Stimulated activated CD4-positive, alpha-beta T cell treated with anti-CD3 and anti-CD28 coated beads, TNF-alpha, amount 100 ng/mL, for 1 hour (primary cell): Measurements from ENCODE around the gene DGCR6L.
"Not testable (repeated sequence)": the region's sequence is repeated elsewhere in the genome, so short reads cannot be mapped to it uniquely, and the experiment has no call there.

Experiments
- DNase-seq, 3 donors: peaks; one replicate each; pipeline ENCODE4 v3.0.0-alpha.2; 2020; ENCODE audit warnings: low read depth in 3 of 3, low spot score in 1 of 3

Gene DGCR6L

DNA sequence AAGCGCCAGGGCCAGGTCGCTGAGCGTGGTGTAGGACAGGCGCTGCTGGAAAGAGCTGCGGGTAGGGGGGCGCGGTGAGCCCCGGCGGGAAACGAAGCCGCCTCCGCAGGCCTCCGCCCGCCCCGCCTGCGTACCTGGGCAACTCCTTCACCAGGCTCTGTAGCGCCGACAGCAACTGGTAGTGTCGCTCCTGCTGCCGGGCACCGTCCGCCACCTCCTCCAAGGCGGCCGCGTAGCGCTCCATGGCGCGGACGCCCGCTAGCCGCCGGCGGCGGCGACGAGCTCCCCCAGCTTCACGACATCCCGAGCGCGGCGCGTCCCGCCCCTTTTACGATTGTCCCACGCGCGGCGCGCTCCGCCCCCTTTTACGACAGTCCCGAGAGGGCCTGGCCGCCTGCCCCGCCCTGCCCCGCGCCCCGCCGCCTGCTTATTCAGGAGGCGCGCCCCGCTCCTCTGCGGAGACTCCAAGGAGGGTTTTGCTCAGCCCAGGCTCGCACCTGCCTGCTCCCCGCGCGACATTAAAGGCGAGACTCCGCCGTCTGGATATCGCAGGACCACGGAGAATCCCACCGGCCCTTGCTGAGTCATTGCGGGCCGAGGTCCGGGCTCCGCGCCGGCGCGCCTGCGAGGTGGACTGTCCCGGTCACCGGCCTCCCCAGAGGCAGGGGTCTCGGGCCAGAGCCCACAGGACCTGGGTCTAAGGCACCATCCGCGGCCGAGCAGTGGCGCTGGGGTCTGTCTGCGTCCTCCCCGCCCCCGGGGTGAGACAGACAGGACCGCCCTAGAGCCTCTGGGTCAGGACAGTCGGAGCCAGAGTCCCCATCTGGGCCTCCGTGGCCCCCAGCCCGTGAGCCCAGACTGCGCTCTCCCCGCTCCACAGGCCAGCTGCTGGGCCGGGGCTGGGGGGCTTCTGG lies at the start of gene DGCR6L:
DGCR6L (minus strand) TSS at position 316 of the 914 bp plus-strand sequence; CDS start at position 244, 72 bp downstream.
- DNase-seq = peak; percentile 91 to 96 (median 92)

DNA sequence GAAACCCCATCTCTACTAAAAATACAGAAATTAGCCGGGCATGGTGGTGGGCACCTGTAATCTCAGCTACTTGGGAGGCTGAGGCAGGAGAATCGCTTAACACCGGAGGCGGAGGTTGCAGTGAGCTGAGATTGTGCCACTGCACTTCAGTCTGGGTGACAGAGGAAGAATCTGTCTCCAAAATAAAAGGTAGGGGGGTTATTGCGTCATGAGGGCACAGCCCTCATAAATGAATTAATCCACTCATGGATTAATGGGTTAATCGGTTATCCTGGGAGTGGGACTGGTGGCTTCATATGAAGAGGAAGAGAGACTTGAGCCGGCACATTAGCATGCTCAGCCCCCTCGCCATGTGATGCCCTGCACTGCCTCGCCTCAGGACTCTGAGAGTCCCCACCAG lies 49.0 kb upstream of the DGCR6L start:
- DNase-seq = not testable (repeated sequence)

DNA sequence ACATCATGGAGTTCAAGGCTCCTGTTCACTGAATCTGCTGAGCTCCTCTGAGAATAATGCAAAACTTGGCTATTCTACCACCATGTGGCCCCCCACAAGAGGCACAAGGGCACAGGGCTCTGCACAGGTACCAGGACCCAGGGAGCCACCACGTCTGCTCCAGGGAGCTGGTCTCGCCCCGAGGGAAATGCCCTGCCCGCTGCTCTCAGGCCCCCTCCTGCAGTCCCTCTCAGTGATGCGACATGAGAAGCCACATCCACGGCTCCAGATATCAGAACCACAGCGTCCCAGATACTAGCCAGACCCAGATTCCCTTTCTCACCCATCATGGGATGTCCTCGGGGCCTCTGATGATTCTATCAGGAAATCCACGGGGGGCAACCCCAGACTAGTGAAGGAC lies 47.0 kb upstream of the DGCR6L start:
- DNase-seq = not testable (repeated sequence)

DNA sequence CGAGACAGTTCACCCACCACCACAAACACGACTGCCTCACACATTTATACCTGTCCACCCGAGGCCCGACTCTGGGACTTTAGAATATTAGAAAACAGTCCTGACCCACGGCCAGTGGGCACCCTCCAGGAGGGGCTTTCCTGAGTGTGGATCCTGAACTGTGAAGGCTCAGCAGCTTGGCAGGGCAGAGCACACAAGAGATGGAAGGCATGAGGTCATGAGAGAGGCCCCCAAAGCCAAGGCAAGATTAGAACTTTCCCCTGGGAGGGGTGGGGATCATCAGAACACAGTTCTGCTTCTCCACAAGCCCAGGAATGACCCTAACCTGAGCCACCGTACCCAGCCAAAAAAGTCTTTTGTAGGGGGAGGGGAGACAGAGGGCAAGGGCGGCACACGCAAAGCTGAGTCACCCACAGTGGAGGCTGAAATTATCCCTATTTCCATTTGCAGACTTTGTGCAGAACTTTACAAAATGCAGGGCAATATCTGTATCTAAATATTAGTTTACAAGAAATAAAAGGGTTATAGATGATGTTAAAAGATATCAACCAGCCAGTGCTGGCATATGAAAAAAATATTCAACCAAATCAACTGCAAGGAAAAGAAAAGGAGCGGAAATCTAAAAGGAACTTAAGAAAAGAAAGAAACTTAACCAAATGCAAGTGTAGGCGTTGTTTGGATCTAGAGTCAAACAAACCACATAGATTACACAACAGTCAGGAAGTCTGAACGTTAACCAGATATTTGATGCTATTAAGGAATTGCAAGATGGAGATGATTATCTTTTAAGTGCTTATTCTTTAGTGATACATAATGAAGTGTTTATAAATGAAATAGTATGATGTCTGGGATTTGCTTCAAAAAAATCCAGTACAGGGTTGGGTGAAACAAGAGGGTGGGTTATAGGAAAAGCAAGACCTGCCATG lies 44.7 kb upstream of the DGCR6L start:
- not testable (repeated sequence) for DNase-seq

DNA sequence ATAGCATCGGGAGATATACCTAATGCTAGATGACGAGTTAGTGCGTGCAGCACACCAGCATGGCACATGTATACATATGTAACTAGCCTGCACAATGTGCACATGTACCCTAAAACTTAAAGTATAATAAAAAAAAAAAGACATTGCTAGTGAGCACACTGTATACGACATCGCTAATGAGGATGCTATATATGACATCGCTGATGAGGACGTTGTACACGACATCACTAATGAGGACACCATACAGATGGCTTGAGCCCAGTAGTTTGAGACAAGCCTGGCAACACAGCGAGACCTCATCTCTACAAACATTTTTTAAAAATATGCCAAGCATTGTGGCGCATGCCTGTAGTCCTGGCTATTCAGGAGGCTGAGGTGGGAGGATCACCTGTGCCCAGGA lies 42.5 kb upstream of the DGCR6L start:
- DNase-seq = not testable (repeated sequence)

DNA sequence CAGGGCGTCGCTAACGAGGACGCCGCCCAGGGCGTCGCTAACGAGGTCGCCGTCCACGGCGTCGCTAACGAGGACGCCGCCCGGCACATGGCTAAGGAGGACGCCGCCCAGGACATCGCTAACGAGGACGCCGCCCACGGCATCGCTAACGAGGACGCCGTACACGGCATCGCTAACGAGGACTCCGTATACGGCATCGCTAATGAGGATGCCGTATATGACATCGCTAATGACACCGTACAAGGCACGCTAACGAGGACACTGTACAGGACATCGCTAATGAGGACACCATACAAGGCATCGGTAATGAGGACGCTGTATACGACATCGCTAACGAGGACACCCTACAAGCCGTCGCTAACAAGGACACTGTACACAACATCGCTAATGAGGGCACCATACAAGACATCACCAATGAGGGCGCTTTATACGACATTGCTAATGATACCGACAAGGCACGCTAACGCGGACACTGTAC lies 41.9 kb upstream of the DGCR6L start:
- DNase-seq = not testable (repeated sequence)

DNA sequence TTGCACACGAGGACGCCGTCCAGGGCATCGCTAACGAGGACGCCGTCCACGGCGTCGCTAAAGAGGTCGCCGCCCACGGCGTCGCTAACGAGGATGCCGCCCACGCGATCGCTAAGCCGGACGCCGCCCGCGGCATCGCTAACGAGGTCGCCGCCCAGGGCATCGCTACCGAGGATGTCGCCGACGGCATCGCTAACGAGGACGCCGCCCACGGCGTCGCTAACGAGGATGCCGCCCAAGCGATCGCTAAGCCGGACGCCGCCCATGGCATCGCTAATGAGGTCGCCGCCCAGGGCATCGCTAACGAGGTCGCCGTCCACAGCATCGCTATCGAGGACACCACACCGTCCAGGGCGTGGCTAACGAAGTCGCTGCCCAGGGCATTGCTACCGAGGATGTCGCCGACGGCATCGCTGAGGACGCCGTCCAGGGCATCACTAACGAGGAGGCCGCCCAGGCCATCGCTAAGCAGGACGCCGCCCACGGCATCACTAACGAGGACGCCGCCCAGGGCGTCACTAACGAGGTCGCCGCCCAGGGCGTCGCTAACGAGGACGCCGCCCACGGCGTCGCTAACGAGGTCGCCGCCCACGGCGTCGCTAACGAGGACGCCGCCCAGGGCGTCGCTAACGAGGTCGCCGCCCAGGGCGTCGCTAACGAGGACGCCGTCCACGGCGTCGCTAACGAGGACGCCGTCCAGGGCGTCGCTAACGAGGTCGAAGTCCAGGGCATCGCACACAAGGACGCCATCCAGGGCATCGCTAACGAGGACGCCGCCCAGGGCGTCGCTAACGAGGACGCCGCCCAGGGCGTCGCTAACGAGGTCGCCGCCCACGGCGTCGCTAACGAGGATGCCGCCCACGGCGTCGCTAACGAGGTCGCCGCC lies 41.2 kb upstream of the DGCR6L start:
- DNase-seq = not testable (repeated sequence)

DNA sequence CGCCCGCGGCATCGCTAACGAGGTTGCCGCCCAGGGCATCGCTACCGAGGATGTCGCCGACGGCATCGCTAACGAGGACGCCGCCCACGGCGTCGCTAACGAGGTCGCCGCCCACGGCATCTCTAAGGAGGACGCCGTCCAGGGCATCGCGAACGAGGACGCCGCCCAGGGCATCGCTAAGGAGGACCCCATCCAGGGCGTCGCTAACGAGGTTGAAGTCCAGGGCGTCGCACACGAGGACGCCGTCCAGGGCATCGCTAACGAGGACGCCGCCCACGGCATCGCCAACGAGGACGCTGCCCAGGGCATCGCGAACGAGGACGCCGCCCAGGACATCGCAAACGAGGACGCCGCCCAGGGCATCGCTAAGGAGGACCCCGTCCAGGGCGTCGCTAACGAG lies 40.4 kb upstream of the DGCR6L start:
- not testable (repeated sequence) for DNase-seq

DNA sequence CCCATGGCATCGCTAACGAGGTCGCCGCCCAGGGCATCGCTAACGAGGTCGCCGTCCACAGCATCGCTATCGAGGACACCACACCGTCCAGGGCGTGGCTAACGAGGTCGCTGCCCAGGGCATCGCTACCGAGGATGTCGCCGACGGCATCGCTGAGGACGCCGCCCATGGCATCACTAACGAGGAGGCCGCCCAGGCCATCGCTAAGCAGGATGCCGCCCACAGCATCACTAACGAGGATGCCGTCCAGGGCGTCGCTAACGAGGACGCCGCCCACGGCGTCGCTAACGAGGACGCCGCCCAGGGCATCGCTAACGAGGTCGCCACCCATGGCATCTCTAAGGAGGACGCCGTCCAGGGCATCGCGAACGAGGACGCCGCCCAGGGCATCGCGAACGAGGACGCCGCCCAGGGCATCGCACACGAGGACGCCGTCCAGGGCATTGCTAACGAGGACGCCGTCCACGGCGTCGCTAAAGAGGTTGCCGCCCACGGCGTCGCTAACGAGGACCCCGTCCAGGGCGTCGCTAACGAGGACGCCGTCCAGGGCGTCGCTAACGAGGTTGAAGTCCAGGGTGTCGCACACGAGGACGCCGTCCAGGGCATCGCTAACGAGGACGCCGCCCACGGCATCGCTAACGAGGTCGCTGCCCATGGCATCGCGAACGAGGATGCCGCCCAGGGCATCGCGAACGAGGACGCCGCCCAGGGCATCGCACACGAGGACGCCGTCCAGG lies 38.8 kb upstream of the DGCR6L start:
- not testable (repeated sequence) for DNase-seq

DNA sequence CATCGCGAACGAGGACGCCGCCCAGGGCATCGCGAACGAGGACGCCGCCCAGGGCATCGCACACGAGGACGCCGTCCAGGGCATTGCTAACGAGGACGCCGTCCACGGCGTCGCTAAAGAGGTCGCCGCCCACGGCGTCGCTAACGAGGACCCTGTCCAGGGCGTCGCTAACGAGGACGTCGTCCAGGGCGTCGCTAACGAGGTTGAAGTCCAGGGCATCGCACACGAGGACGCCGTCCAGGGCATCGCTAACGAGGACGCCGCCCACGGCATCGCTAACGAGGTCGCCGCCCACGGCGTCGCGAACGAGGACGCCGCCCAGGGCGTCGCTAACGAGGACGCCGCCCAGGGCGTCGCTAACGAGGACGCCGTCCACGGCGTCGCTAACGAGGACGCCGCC lies 38.1 kb upstream of the DGCR6L start:
- DNase-seq = not testable (repeated sequence)

DNA sequence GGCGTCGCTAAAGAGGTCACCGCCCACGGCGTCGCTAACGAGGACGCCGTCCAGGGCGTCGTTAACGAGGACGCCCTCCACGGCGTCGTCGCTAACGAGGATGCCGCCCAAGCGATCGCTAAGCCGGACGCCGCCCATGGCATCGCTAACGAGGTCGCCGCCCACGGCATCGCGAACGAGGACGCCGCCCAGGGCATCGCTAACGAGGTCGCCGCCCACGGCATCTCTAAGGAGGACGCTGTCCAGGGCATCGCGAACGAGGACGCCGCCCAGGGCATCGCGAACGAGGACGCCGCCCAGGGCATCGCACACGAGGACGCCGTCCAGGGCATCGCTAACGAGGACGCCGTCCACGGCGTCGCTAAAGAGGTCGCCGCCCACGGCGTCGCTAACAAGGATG lies 37.0 kb upstream of the DGCR6L start:
- DNase-seq = not testable (repeated sequence)

DNA sequence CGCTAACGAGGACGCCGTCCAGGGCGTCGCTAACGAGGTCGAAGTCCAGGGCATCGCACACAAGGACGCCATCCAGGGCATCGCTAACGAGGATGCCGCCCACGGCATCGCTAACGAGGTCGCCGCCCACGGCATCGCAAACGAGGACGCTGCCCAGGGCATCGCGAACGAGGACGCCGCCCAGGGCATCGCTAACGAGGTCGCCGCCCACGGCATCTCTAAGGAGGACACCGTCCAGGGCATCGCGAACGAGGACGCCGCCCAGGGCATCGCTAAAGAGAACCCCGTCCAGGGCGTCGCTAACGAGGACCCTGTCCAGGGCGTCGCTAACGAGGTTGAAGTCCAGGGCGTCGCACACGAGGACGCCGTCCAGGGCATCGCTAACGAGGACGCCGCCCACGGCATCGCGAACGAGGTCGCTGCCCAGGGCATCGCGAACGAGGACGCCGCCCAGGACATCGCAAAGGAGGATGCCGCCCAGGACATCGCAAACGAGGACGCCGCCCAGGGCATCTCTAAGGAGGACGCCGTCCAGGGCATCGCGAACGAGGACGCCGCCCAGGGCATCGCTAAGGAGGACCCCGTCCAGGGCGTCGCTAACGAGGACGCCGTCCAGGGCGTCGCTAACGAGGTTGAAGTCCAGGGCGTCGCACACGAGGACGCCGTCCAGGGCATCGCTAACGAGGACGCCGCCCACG lies 36.2 kb upstream of the DGCR6L start:
- DNase-seq = not testable (repeated sequence)

DNA sequence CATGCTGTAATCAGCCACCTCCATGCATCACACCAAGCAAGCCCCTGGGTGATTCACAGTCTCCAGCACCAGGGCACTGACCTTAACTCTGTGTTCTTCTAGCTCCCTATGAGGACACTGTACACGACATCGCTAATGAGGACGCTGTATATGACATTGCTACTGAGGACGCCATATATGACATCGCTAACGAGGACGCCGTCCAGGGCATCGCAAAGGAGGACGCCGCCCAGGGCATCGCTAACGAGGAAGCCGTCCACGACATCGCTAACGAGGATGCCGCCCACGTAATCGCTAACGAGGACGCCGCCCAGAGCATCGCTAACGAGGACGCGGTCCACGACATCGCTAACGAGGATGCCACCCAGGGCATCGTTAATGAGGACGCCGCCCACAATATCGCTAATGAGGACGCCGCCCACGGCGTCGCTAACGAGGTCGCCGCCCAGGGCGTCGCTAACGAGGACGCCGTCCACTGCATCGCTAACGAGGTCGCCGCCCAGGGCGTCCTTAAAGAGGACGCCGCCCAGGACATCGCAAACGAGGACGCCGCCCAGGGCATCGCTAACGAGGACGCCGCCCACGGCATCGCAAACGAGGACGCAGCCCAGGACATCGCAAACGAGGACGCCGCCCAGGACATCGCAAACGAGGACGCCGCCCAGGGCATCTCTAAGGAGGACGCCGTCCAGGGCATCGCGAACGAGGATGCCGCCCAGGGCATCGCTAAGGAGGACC lies 34.5 kb upstream of the DGCR6L start:
- no peak for DNase-seq

DNA sequence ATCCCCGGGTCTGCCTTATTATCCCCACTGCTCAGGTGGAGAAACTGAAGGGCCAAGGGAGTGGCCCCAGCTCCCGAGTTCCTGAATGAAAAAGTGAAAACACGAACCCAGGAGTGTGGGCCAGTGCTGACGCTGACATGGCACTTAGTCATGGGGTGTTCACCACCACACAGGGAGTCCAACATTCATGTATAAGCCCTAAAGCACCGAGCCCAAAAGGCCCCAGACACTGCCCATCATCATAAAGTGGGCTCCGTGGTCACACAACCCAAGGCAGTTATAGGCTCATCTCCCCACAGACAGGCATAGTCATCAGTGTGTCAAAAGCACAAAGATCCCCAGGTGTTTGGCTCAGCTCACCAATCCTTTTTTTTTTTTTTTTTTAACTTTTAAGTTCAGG lies 32.7 kb upstream of the DGCR6L start:
- DNase-seq = not testable (repeated sequence)

DNA sequence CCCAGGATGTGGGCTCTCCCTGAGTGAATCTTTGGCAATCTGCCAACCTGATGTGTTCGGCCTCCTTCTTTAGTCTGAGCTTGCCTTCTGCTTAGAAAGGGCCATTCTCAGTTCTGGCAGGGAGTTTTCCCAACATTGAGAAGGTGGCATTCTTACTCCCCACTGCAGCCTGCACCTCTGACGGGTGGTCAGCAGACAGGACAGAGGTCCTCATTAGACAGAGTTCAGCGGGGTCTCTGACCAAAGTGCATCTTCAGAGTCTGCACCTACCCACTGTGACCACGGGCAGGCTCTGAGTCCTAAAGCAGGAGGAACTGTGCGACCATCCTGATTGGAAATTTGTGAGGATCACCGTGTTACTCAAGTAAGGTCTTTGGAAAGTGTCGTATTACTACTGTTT lies 26.7 kb upstream of the DGCR6L start:
- DNase-seq = not testable (repeated sequence)

DNA sequence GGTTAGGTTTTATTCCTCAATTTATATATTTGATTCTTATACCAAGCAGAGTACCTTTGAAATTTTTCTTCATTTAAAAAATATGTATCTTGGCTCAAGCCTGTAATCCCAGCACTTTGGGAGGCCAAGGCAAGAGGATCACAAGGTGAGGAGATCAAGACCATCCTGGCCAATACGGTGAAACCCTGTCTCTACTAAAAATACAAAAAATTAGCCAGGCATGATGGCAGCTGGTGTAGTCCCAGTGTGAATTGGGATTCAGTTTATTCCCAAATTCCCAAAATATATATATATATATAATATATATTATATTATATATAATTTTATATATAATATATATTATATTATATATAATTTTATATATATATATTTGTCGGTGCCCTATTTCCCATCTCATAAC lies 18.4 kb upstream of the DGCR6L start:
- DNase-seq = not testable (repeated sequence)

DNA sequence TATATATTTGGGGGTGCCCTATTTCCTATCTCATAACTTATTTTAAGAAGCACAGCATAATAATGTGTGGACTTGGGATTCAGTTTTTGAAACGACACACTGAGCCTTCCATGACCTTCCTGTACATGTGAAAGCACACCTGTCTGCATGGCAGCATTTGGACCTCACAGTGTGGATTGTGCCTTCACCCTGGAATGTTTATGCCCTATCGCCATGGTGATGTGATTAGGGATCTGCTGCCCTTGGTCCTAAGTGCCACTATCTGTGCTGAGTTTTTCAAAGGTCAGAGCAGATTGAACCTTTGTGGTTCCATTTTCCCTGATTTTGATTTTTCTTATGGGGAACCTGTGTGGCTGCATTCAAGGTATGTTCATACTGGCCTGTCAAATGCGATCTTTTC lies 17.9 kb upstream of the DGCR6L start:
- DNase-seq = not testable (repeated sequence)

DNA sequence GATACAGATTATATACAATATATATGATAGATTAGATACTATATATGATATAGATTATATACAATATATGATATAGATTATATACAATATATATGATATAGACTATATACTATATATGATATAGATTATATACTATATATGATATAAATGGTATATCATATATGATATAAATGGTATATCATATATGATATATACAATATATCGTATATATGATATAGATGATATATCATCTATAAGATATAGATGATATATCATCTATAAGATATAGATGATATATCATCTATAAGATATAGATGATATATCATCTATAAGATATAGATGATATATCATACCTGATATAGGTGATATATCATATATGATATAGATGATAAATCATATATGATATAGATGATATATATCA lies 16.7 kb upstream of the DGCR6L start:
- DNase-seq = not testable (repeated sequence)

DNA sequence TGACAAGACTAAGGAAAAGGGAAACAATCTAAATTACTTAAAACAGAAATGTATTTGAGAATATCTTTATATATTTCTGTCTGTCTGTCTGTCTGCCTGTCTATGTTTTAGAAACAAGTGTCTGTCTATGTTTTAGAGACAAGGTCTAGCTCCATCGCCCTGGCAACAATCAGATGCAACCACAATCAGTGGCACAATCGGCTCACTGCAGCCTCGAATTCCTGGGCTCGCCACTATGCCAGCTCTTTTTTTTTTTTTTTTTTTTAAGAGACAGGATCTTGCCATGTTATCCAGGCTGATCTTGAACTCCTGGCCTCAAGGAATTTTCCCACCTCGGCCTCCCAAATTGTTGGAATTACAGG lies 8.7 kb upstream of the DGCR6L start:
- DNase-seq = not testable (repeated sequence)
